ENCODE results near the gene UBE2D2. TPM values are rescaled to one million over a fixed set of nuclear protein-coding genes. Genes with fewer than 3 reads are reported as not detected.
A peak's percentile ranks its signal among the peaks of the same experiment; 100 is the strongest.

Gene UBE2D2
- total RNA-seq, 1 donor from 2014 or later, result 57.5 TPM

GRCh38 chr5:139565411-139566305, 4.5 kb downstream of the UBE2D2 start:
- Histone ChIP-seq H3K27me3 (no peaks in the 10 kb centered on the region), H3K4me1 (peaks cover 83% of the 10 kb centered on the region), H3K4me3 (no peak overlapping the region), H3K9me3 (no peaks in the 10 kb centered on the region), H3K36me3 (peaks cover 0 to 6% of the 10 kb centered on the region in 2 donors), H3K27ac (peak overlapping the region; percentile 6)
- intact Hi-C loops (cut with DNase I), result loop anchor here (5.0 kb wide), 1 partner anchor 202 kb away; no protein-coding TSS in a partner anchor
- no peak for TF ChIP-seq POLR2A (IDR thresholded peaks at IDR 0.05)
- no peak for TF ChIP-seq CTCF (IDR thresholded peaks at IDR 0.05)
- TF ChIP-seq POLR2AphosphoS5 (IDR thresholded peaks at IDR 0.05; ENCODE audit: insufficient read depth in 1 of 2, low read depth in 1 of 2), result no peak
- no peak for DNase-seq (ENCODE audit: extremely low spot score in 2 of 2)

- H3K9me3 ChIP-seq, result no peaks in the 10 kb centered on the region
- peaks cover 0 to 6% of the 10 kb centered on the region in 2 donors for H3K36me3 ChIP-seq
- H3K27ac ChIP-seq, result no peak overlapping the region
- peaks cover 91% of the 10 kb centered on the region for H3K4me1 ChIP-seq
- no peak for DNase-seq (ENCODE audit: extremely low spot score in 2 of 2)
- H3K27me3 ChIP-seq, result no peaks in the 10 kb centered on the region
- TF ChIP-seq CTCF (IDR thresholded peaks at IDR 0.05) (no peak), POLR2AphosphoS5 (IDR thresholded peaks at IDR 0.05; ENCODE audit: insufficient read depth in 1 of 2, low read depth in 1 of 2) (no peak), POLR2A (IDR thresholded peaks at IDR 0.05) (no peak)
- intact Hi-C loops (cut with DNase I), result loop anchor here (5.0 kb wide), 1 partner anchor 201 kb away; no protein-coding TSS in a partner anchor
- no peak overlapping the region for H3K4me3 ChIP-seq
Observed at GRCh38 chr5:139566611-139567010, 5.5 kb downstream of the UBE2D2 start.

- Histone ChIP-seq H3K9me3 (no peaks in the 10 kb centered on the region), H3K27ac (no peak overlapping the region), H3K4me1 (peaks cover 77% of the 10 kb centered on the region), H3K4me3 (no peak overlapping the region), H3K36me3 (peaks cover 0 to 6% of the 10 kb centered on the region in 2 donors), H3K27me3 (no peaks in the 10 kb centered on the region)
- intact Hi-C loops (cut with DNase I), result loop anchor here (5.0 kb wide), 1 partner anchor 198 kb away; no protein-coding TSS in a partner anchor
- no peak for TF ChIP-seq CTCF (IDR thresholded peaks at IDR 0.05)
- TF ChIP-seq POLR2A (IDR thresholded peaks at IDR 0.05), result no peak
- TF ChIP-seq POLR2AphosphoS5 (IDR thresholded peaks at IDR 0.05; ENCODE audit: insufficient read depth in 1 of 2, low read depth in 1 of 2), result no peak
- no peak for DNase-seq (ENCODE audit: extremely low spot score in 2 of 2)
Observed at GRCh38 chr5:139569270-139569955, 8.3 kb downstream of the UBE2D2 start.

- Histone ChIP-seq H3K9me3 (no peaks in the 10 kb centered on the region), H3K27me3 (no peaks in the 10 kb centered on the region), H3K4me3 (no peak overlapping the region), H3K36me3 (peaks cover 0 to 6% of the 10 kb centered on the region in 2 donors), H3K4me1 (peaks cover 77% of the 10 kb centered on the region), H3K27ac (no peak overlapping the region)
- TF ChIP-seq POLR2AphosphoS5 (IDR thresholded peaks at IDR 0.05; ENCODE audit: insufficient read depth in 1 of 2, low read depth in 1 of 2), result no peak
- no peak for TF ChIP-seq POLR2A (IDR thresholded peaks at IDR 0.05)
- TF ChIP-seq CTCF (IDR thresholded peaks at IDR 0.05), result no peak
- no peak for DNase-seq (ENCODE audit: extremely low spot score in 2 of 2)
- intact Hi-C loops (cut with DNase I), result no loop called here
Observed at GRCh38 chr5:139571543-139571942, 10.4 kb downstream of the UBE2D2 start.
